Measurements from ENCODE around the gene DENND1A.

GRCh38 chr9:123614306-123615263, 315.3 kb downstream of the DENND1A start:
- TF ChIP-seq EZH2phosphoT487 (conservative IDR thresholded peaks at IDR 0.05; ENCODE audit: low read length): no peak
- TF ChIP-seq CTCF (IDR thresholded peaks at IDR 0.05; ENCODE audit: insufficient read depth, low read length, poor library complexity, severe bottlenecking): no peak

Measured in SU-DHL-6 (cell line).